Upper lobe of right lung (tissue), 1 donor: ENCODE data around the gene PRKN. TPM values are rescaled to one million over a fixed set of nuclear protein-coding genes. Genes with fewer than 3 reads are reported as not detected.

Experiments used
- ATAC-seq: fragments of 200-7000 bp; cut with Tn5 transposase; one replicate; pipeline ENCODE4 v1.9.1; 2020; ENCODE audit warnings: mild to moderate bottlenecking, moderate library complexity
- DNase-seq: peaks from one replicate; pipeline ENCODE4 v3.0.0-alpha.2; 2020
- H3K27ac ChIP-seq: fragments of 200-600 bp; one replicate; pipeline ENCODE4 v1.8.0; 2022
- H3K27me3 ChIP-seq: fragments of 200-600 bp; one replicate; pipeline ENCODE4 v1.8.0; 2022; ENCODE audit warnings: mild to moderate bottlenecking
- H3K36me3 ChIP-seq: fragments of 200-600 bp; one replicate; pipeline ENCODE4 v1.8.0; 2022
- H3K4me1 ChIP-seq: fragments of 200-600 bp; one replicate; pipeline ENCODE4 v1.8.0; 2022
- H3K4me3 ChIP-seq: fragments of 200-600 bp; one replicate; pipeline ENCODE4 v1.8.0; 2022; ENCODE audit warnings: mild to moderate bottlenecking
- H3K9me3 ChIP-seq: fragments of 200-600 bp; one replicate; pipeline ENCODE4 v1.8.0; 2022
- CTCF ChIP-seq: fragments of 200-600 bp; IDR thresholded peaks from one replicate; pipeline ENCODE4 v1.8.0; 2022; ENCODE audit warnings: antibody characterized with exemption
- intact Hi-C: fragments of 100-400 bp; cut with DNase I; formaldehyde crosslinking; loops from one replicate; pipeline ENCODE4 v1.11.0; 2022
- total RNA-seq: library from RNA; stranded (reverse); fragmentation: NEBNext Ultra II Directional; extraction: Animal tissue kit (Norgen Biotek cat#: 25700); gene quantifications from one replicate; pipeline ENCODE4 v1.2.1, GENCODE V29; 2021
- donor health status: DM: no; HTN: yes; CAD: no; lungs with severe emphysema.

The PRKN gene
- total RNA-seq, 1 donor from 2014 or later, result 2.7 TPM

DNA sequence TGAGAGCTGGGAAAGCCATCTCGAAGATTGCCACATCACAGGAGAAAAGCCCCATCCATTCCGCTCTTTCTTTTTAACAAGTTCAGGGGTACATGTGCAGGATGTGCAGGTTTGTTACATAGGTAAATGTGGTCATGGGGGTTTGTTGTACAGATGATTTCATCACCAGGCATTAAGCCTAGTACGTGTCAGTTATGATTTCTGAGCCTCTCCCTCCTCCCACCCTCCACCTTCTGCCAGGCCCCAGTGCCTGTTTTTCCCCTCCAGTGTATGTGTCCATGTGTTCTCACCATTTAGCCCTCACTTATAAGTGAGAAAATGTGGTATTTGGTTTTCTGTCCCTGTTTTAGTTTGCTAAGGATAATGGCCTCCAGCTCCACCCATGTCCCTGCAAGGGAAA lies 887.2 kb downstream of the PRKN start:
- Histone ChIP-seq H3K27ac (no peak overlapping the region), H3K4me1 (no peaks in the 10 kb centered on the region), H3K9me3 (no peaks in the 10 kb centered on the region), H3K27me3 (no peaks in the 10 kb centered on the region), H3K4me3 (no peak overlapping the region), H3K36me3 (no peaks in the 10 kb centered on the region)
- DNase-seq (no peak), ATAC-seq (no peak)
- no peak for TF ChIP-seq CTCF
- intact Hi-C loops, result no loop called here

- no peak overlapping the region for H3K27ac ChIP-seq
- H3K36me3 ChIP-seq, result no peaks in the 10 kb centered on the region
- no peaks in the 10 kb centered on the region for H3K4me1 ChIP-seq
- no peaks in the 10 kb centered on the region for H3K9me3 ChIP-seq
- no peak overlapping the region for H3K4me3 ChIP-seq
- ATAC-seq, result peak; percentile 25
- DNase-seq, result no peak
- H3K27me3 ChIP-seq, result no peaks in the 10 kb centered on the region
- intact Hi-C loops, result no loop called here
- no peak for TF ChIP-seq CTCF
Measured at GRCh38 chr6:161838306-161839035, 889.1 kb downstream of the PRKN start.

DNA sequence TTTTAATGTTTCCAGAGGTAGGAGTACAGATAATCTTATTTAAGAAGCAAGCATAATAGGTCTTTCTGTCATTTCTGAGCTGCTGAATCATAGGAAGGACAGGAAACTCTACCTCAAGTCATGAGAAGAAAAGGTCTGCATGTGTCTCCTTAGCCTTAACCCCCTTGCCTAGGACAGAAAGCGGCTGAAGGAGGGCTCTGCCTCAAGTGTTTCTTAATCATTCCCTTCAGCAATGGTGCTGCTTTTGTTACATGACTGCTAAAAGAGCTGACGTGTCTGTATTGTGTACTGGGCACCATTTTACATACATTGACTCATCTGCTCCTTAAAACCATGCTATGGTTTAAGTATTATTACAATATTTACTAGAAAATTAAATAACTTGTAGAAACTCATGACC lies 889.7 kb downstream of the PRKN start:
- intact Hi-C loops, result no loop called here
- H3K36me3 ChIP-seq, result no peaks in the 10 kb centered on the region
- no peaks in the 10 kb centered on the region for H3K9me3 ChIP-seq
- DNase-seq, result no peak
- H3K4me3 ChIP-seq, result no peak overlapping the region
- H3K27me3 ChIP-seq, result no peaks in the 10 kb centered on the region
- no peak overlapping the region for H3K27ac ChIP-seq
- no peak for TF ChIP-seq CTCF
- no peak for ATAC-seq
- no peaks in the 10 kb centered on the region for H3K4me1 ChIP-seq

DNA sequence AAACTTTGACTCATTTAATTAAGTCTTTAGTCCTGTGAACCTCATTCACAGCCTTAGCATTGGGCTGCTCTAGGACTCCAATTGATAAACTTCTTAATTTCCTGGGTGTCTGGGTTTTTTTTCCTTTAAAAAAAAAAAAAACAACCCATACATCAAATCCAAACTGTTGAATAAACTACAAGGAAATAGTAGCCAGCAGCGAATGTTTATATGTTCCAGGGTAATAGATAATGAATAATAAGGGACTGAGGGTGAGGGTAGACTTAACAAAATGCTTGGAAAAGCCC lies 890.2 kb downstream of the PRKN start:
- H3K4me3 ChIP-seq, result no peak overlapping the region
- no peaks in the 10 kb centered on the region for H3K27me3 ChIP-seq
- H3K27ac ChIP-seq, result no peak overlapping the region
- ATAC-seq, result no peak
- no peaks in the 10 kb centered on the region for H3K9me3 ChIP-seq
- no peaks in the 10 kb centered on the region for H3K36me3 ChIP-seq
- TF ChIP-seq CTCF, result no peak
- H3K4me1 ChIP-seq, result no peaks in the 10 kb centered on the region
- intact Hi-C loops, result no loop called here
- no peak for DNase-seq

- Histone ChIP-seq H3K36me3 (no peaks in the 10 kb centered on the region), H3K27me3 (no peaks in the 10 kb centered on the region), H3K4me3 (no peak overlapping the region), H3K9me3 (no peaks in the 10 kb centered on the region), H3K27ac (no peak overlapping the region), H3K4me1 (no peaks in the 10 kb centered on the region)
- DNase-seq (no peak), ATAC-seq (no peak)
- intact Hi-C loops, result no loop called here
- no peak for TF ChIP-seq CTCF
Measured at GRCh38 chr6:161836643-161837448, 890.7 kb downstream of the PRKN start.
